Gastroesophageal sphincter (tissue), 4 donors: ENCODE results near the gene PRODH2. TPM values are rescaled to one million over a fixed set of nuclear protein-coding genes. Genes with fewer than 3 reads are reported as not detected.
"Not testable (repeated sequence)": the region's sequence is repeated elsewhere in the genome, so short reads cannot be mapped to it uniquely, and the experiment has no call there.

ENCODE experiments used
- ATAC-seq: fragments of 150-250 bp; one replicate; pipeline ENCODE4 v1.9.1; 2016; ENCODE audit warnings: mild to moderate bottlenecking, moderate library complexity
- H3K27ac ChIP-seq, 4 donors: fragments of 200-600 bp; sonication (generic) in 3 of 4; 1 replicate in 3 of 4; 2 replicates in 1 of 4; pipeline ENCODE4 v1.5.1; 2016 to 2019
- H3K27me3 ChIP-seq: fragments of 200-600 bp; sonication (generic); one replicate; pipeline ENCODE4 v1.5.1; 2019
- H3K36me3 ChIP-seq, 2 donors: fragments of 200-600 bp; sonication (generic); one replicate each; pipeline ENCODE4 v1.5.1; 2019; ENCODE audit warnings: control low read depth in 1 of 2
- H3K4me1 ChIP-seq, 3 donors: fragments of 200-600 bp; sonication (generic); 1 replicate in 2 of 3; 2 replicates in 1 of 3; pipeline ENCODE4 v1.5.1; 2016 to 2019; ENCODE audit warnings: control low read depth in 2 of 3
- H3K4me3 ChIP-seq, 2 donors: fragments of 200-600 bp; sonication (generic); one replicate each; pipeline ENCODE4 v1.5.1; 2019; ENCODE audit warnings: mild to moderate bottlenecking in 1 of 2, moderate library complexity in 1 of 2
- H3K9me3 ChIP-seq, 3 donors: fragments of 200-600 bp; sonication (generic); one replicate each; pipeline ENCODE4 v1.5.1; 2017 to 2019; ENCODE audit warnings: control low read depth in 2 of 3
- EP300 ChIP-seq: sonication (generic); formaldehyde crosslinking; IDR thresholded peaks from one replicate; pipeline ENCODE4 v1.6.1; 2017; ENCODE audit warnings: antibody characterized with exemption, mild to moderate bottlenecking
- POLR2A ChIP-seq, 2 donors: fragments of 450-650 bp; IDR thresholded peaks; one replicate each; pipeline ENCODE4 v1.6.1; 2017; ENCODE audit warnings: antibody characterized with exemption in 2 of 2, mild to moderate bottlenecking in 2 of 2, moderate library complexity in 1 of 2
- POLR2AphosphoS5 ChIP-seq: sonication (generic); formaldehyde crosslinking; IDR thresholded peaks from one replicate; pipeline ENCODE4 v1.6.1; 2017; ENCODE audit warnings: antibody characterized with exemption
- WGBS, 2 donors: methylation state at CpG; one replicate each; pipeline ENCODE4 v1.1.5; 2018; ENCODE audit warnings: low coverage in 1 of 2; 5-methylcytosine and 5-hydroxymethylcytosine counted together
- total RNA-seq, 4 donors: library from RNA; depleted of rRNA; stranded (reverse); fragments of >200 nt; gene quantifications; one replicate each; pipeline ENCODE4 v1.1.0, GENCODE V29; 2016
- TF ChIP-seq, protein P1 (sequence below), 4 experiments: fragments of 200-600 bp in 2 of 4; fragments of 450-650 bp in 2 of 4; sonication (generic) in 1 of 4; IDR thresholded peaks; one replicate each; pipeline ENCODE4 v1.5.1; 2017 to 2019; ENCODE audit warnings: antibody characterized with exemption in 4 of 4, mild to moderate bottlenecking in 2 of 4, moderate library complexity in 2 of 4

PRODH2 gene
- total RNA-seq, 4 donors from 2014 or later: not detected

DNA sequence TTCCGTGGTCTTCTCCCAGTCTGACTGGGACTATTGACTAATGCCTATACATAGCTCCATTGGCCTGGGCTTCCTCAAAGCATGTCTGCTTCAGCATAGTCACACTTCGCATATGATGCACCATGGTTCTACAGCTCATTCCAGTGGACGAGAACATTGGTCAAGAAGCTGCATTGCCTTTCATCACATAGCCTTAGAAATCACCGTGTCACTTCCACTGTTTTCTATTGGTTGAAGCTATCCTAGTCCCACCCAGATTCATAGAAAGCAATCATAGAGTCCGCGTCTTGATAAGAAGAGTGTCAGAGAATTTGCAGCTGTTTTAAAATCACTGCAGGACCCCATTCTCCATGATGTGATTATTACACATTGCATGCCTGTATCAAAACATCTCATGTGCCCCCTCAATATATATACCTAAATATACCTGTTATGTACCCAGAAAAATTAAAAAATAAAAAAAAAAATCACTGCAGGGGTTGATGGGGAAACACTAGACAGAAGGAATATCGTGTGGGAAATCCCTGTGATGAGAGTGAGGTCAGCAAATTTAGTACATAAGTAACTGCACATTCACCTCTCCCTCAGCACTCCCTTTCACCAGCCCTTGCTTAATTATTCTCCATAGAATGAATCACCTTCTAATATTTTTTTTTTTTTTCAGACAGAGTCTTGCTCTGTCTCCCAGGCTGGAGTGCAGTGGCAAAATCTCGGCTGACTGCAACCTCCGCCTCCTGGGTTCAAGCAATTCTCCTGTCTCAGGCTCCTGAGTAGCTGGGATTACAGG is 39.4 kb downstream of the PRODH2 start:
- H3K27me3 ChIP-seq: no peaks in the 10 kb centered on the region
- peaks cover 0 to 23% (median 5%) of the 10 kb centered on the region in 3 donors for H3K4me1 ChIP-seq
- TF ChIP-seq, protein P1, sequence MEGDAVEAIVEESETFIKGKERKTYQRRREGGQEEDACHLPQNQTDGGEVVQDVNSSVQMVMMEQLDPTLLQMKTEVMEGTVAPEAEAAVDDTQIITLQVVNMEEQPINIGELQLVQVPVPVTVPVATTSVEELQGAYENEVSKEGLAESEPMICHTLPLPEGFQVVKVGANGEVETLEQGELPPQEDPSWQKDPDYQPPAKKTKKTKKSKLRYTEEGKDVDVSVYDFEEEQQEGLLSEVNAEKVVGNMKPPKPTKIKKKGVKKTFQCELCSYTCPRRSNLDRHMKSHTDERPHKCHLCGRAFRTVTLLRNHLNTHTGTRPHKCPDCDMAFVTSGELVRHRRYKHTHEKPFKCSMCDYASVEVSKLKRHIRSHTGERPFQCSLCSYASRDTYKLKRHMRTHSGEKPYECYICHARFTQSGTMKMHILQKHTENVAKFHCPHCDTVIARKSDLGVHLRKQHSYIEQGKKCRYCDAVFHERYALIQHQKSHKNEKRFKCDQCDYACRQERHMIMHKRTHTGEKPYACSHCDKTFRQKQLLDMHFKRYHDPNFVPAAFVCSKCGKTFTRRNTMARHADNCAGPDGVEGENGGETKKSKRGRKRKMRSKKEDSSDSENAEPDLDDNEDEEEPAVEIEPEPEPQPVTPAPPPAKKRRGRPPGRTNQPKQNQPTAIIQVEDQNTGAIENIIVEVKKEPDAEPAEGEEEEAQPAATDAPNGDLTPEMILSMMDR (IDR thresholded peaks at IDR 0.05): no peak
- no peak for TF ChIP-seq POLR2AphosphoS5
- no peak for TF ChIP-seq POLR2A (IDR thresholded peaks at IDR 0.05)
- no peak for TF ChIP-seq EP300
- no peaks in the 10 kb centered on the region for H3K9me3 ChIP-seq
- H3K27ac ChIP-seq: no peak overlapping the region
- no peak overlapping the region for H3K4me3 ChIP-seq
- no peak for ATAC-seq
- peaks cover 0 to 17% of the 10 kb centered on the region in 2 donors for H3K36me3 ChIP-seq
- 39 to 50% methylated on average over 7 to 8 of the region's 9 CpGs for WGBS, 2 donors

DNA sequence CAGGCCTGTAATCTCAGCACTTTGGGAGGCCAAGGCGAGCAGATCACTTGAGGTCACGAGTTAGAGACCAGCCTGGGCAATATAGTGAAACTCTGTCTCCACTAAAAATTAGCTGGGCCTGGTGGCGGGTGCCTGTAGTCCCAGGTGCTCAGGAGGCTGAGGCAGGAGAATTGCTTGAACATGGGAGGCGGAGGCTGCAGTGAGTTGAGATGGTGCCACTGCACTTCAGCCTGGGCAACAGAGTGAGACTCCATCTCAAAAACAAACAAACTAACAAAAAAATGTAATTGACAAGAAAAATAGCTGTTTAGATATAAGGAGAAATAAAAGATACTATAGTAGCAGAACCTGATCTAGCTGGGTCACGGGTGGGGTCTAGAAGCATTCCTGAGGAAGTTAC is 40.3 kb downstream of the PRODH2 start:
- peaks cover 0 to 30% (median 5%) of the 10 kb centered on the region in 3 donors for H3K4me1 ChIP-seq
- not testable (repeated sequence) for ATAC-seq, H3K4me3 ChIP-seq, H3K27me3 ChIP-seq, H3K27ac ChIP-seq, H3K9me3 ChIP-seq
- H3K36me3 ChIP-seq: peaks cover 0 to 13% of the 10 kb centered on the region in 2 donors
- WGBS, 2 donors: 82 to 92% methylated on average over 4 to 5 of the region's 5 CpGs

- Histone ChIP-seq H3K9me3 (no peaks in the 10 kb centered on the region), H3K36me3 (peaks cover 0 to 46% of the 10 kb centered on the region in 2 donors), H3K4me1 (peaks cover 0 to 9% (median 0%) of the 10 kb centered on the region in 3 donors), H3K27me3 (no peaks in the 10 kb centered on the region), H3K27ac (peak overlapping the region in 1 of 4 donors; percentile 7), H3K4me3 (no peak overlapping the region)
- no peak for ATAC-seq
- TF ChIP-seq POLR2AphosphoS5: no peak
- TF ChIP-seq POLR2A (IDR thresholded peaks at IDR 0.05): no peak
- TF ChIP-seq EP300: no peak
- WGBS, 2 donors: 48 to 68% methylated on average over 4 to 5 of the region's 15 CpGs
Observed at GRCh38 chr19:35768082-35768421, 44.6 kb downstream of the PRODH2 start.

GRCh38 chr19:35767288-35768081 is 45.2 kb downstream of the PRODH2 start:
- no peak for ATAC-seq
- Histone ChIP-seq H3K4me1 (peaks cover 0 to 9% (median 0%) of the 10 kb centered on the region in 3 donors), H3K9me3 (no peaks in the 10 kb centered on the region), H3K36me3 (peaks cover 0 to 52% of the 10 kb centered on the region in 2 donors), H3K4me3 (no peak overlapping the region), H3K27ac (peak overlapping the region in 1 of 4 donors; percentile 7), H3K27me3 (no peaks in the 10 kb centered on the region)
- WGBS, 2 donors: 60 to 85% methylated on average over 1 to 4 of the region's 34 CpGs
- TF ChIP-seq POLR2A (IDR thresholded peaks at IDR 0.05) (no peak), POLR2AphosphoS5 (no peak), EP300 (no peak)
- TF ChIP-seq, protein P1 (IDR thresholded peaks at IDR 0.05): no peak

GRCh38 chr19:35766571-35767104 is 46.0 kb downstream of the PRODH2 start:
- no peak for ATAC-seq
- WGBS, 2 donors: 100% methylated on average over 1 of the region's 11 CpGs; no CpG with 5 or more reads in 1 of the 2 donors
- H3K36me3 ChIP-seq: peaks cover 0 to 60% of the 10 kb centered on the region in 2 donors

More at GRCh38 chr19:35766571-35767104, 46.0 kb downstream of the PRODH2 start:
- peaks cover 0 to 9% (median 0%) of the 10 kb centered on the region in 3 donors for H3K4me1 ChIP-seq
- TF ChIP-seq POLR2A (IDR thresholded peaks at IDR 0.05) (no peak), POLR2AphosphoS5 (no peak), EP300 (no peak)
- TF ChIP-seq, protein P1 (IDR thresholded peaks at IDR 0.05): no peak
- H3K9me3 ChIP-seq: no peaks in the 10 kb centered on the region
- H3K27ac ChIP-seq: no peak overlapping the region
- H3K27me3 ChIP-seq: no peaks in the 10 kb centered on the region
- no peak overlapping the region for H3K4me3 ChIP-seq
